B cell (primary cell): Measurements from ENCODE around the gene GRIK5. TPM values are rescaled to one million over a fixed set of nuclear protein-coding genes. Genes with fewer than 3 reads are reported as not detected.

Source experiments
- ATAC-seq: fragments of 200-7000 bp; cut with Tn5 transposase; one replicate; pipeline ENCODE4 v1.10.0; 2021; ENCODE audit warnings: low read depth, mild to moderate bottlenecking, moderate number of reproducible peaks, moderate library complexity
- CTCF ChIA-PET: fragments of 350-600 bp; sonication (Branson Sonifier 250); formaldehyde crosslinking; loops from one replicate; lab custom pipeline; 2021; ENCODE audit warnings: antibody characterized with exemption, inconsistent platforms; lab: Charles Lee
- POLR2A ChIA-PET: fragments of 350-600 bp; sonication (Branson Sonifier 250); formaldehyde crosslinking; loops from one replicate; lab custom pipeline; 2021; ENCODE audit warnings: antibody characterized with exemption; lab: Charles Lee
- DNase-seq: peaks from one replicate; pipeline ENCODE4 v3.0.0; 2013
- H2AFZ ChIP-seq: 2 replicates; pipeline ENCODE4 v1.6.1; 2012; ENCODE audit warnings: mild to moderate bottlenecking, low read depth, low read length; ENCODE audit not compliant: insufficient read depth, poor library complexity, severe bottlenecking
- H3K27ac ChIP-seq, 2 donors: 1 replicate in 1 of 2; 2 replicates in 1 of 2; pipeline ENCODE4 v1.5.1; 2012 to 2013; ENCODE audit warnings: low read length in 2 of 2, mild to moderate bottlenecking in 2 of 2, moderate library complexity in 1 of 2
- H3K27me3 ChIP-seq, 4 experiments: fragments of 200-600 bp in 1 of 4; sonication (generic) in 1 of 4; replicated peaks in 1 of 4; 1 replicate in 2 of 4; 2 replicates in 2 of 4; pipeline versions ENCODE4 v1.6.1 to v1.7.0; 2013 to 2016; ENCODE audit warnings: low read length in 3 of 4, mild to moderate bottlenecking in 2 of 4, mixed read lengths in 1 of 4, moderate library complexity in 1 of 4; ENCODE audit not compliant: insufficient read depth in 4 of 4, control insufficient read depth in 3 of 4; ENCODE audit errors: control extremely low read depth in 1 of 4
- H3K36me3 ChIP-seq, 2 experiments: replicated peaks in 1 of 2; 1 replicate in 1 of 2; 2 replicates in 1 of 2; pipeline versions ENCODE4 v1.6.1 to v1.7.1; 2013; ENCODE audit warnings: low read length in 1 of 2; ENCODE audit not compliant: insufficient read depth in 2 of 2, control insufficient read depth in 1 of 2; ENCODE audit errors: control extremely low read depth in 1 of 2, extremely low read depth in 1 of 2
- H3K4me1 ChIP-seq, 2 donors: fragments of 200-600 bp in 1 of 2; sonication (generic) in 1 of 2; 1 replicate in 1 of 2; 2 replicates in 1 of 2; pipeline versions ENCODE4 v1.5.1 to v1.6.1; 2013 to 2017; ENCODE audit warnings: low read length in 2 of 2; ENCODE audit not compliant: control insufficient read depth in 2 of 2, insufficient read depth in 2 of 2
- H3K4me2 ChIP-seq: replicated peaks from 2 replicates; pipeline ENCODE3; 2012; ENCODE audit warnings: mild to moderate bottlenecking, low read depth, low read length; ENCODE audit not compliant: poor library complexity, severe bottlenecking
- H3K4me3 ChIP-seq, 5 experiments: fragments of 200-600 bp in 1 of 5; sonication (generic) in 1 of 5; 1 replicate in 3 of 5; 2 replicates in 2 of 5; pipeline versions ENCODE4 v1.5.1 to v1.7.0; 2011 to 2016; ENCODE audit warnings: low read length in 4 of 5, mild to moderate bottlenecking in 4 of 5, low read depth in 2 of 5, control low read depth in 1 of 5, moderate library complexity in 1 of 5; ENCODE audit not compliant: insufficient read depth in 1 of 5; ENCODE audit errors: control extremely low read depth in 1 of 5, extremely low read depth in 1 of 5
- H3K79me2 ChIP-seq: fragments of 200-600 bp; sonication (generic); one replicate; pipeline ENCODE4 v1.6.0; 2016; ENCODE audit warnings: low read length; ENCODE audit not compliant: control insufficient read depth, insufficient read depth
- H3K9ac ChIP-seq: fragments of 200-600 bp; sonication (generic); 2 replicates; pipeline ENCODE4 v1.6.1; 2017; ENCODE audit warnings: mild to moderate bottlenecking, low read length, moderate library complexity
- H3K9me3 ChIP-seq, 3 donors: one replicate each; pipeline versions ENCODE4 v1.6.1 to v1.7.1; 2013; ENCODE audit warnings: low read length in 2 of 3; ENCODE audit not compliant: control insufficient read depth in 2 of 3, insufficient read depth in 1 of 3; ENCODE audit errors: control extremely low read depth in 1 of 3
- H4K20me1 ChIP-seq: 2 replicates; pipeline ENCODE4 v1.6.0; 2012; ENCODE audit warnings: mild to moderate bottlenecking, low read length; ENCODE audit not compliant: insufficient read depth, control insufficient read depth, poor library complexity, severe bottlenecking
- H3K27ac Mint-ChIP-seq: one replicate; pipeline ENCODE4 v1.8.0; 2021; ENCODE audit warnings: mixed read lengths
- H3K27me3 Mint-ChIP-seq: one replicate; pipeline ENCODE4 v1.8.0; 2021; ENCODE audit warnings: mixed read lengths
- H3K4me1 Mint-ChIP-seq: one replicate; pipeline ENCODE4 v1.8.0; 2021; ENCODE audit warnings: mixed read lengths
- H3K4me3 Mint-ChIP-seq: one replicate; pipeline ENCODE4 v1.8.0; 2021; ENCODE audit warnings: mixed read lengths
- H3K9me3 Mint-ChIP-seq: one replicate; pipeline ENCODE4 v1.8.0; 2022; ENCODE audit warnings: mixed read lengths; ENCODE audit not compliant: insufficient read depth
- EZH2 ChIP-seq: IDR thresholded peaks from 2 replicates; pipeline ENCODE4 v1.6.1; 2012; ENCODE audit warnings: borderline replicate concordance, low read depth, mild to moderate bottlenecking, moderate library complexity, low read length; ENCODE audit not compliant: insufficient read depth, poor library complexity, severe bottlenecking
- WGBS: methylation state at CpG from one replicate; pipeline ENCODE4 v1.1.5; 2013; ENCODE audit warnings: missing lambda C conversion rate; ENCODE audit not compliant: insufficient coverage; 5-methylcytosine and 5-hydroxymethylcytosine counted together
- intact Hi-C: fragments of 100-400 bp; cut with micrococcal nuclease; formaldehyde crosslinking; loops from one replicate; pipeline ENCODE4 v1.10.0; 2022
- polyA plus RNA-seq: library from polyadenylated mRNA; depleted of rRNA; stranded (reverse); fragments of >200 nt; gene quantifications from 2 replicates; pipeline ENCODE4 v1.2.3, GENCODE V29; 2012
- total RNA-seq, 2 donors: library from RNA; stranded (reverse); fragments of 120-200 nt in 1 of 2; gene quantifications; 1 replicate in 1 of 2; 2 replicates in 1 of 2; pipeline versions ENCODE4 v1.2.3 to v1.2.4, GENCODE V29; 2013 to 2022
- TF ChIP-seq, protein P1 (sequence below): fragments of 200-600 bp; IDR thresholded peaks from one replicate; pipeline ENCODE4 v1.8.0; 2022; ENCODE audit warnings: antibody characterized with exemption, mild to moderate bottlenecking

GRIK5 gene
- total and polyA plus RNA-seq, 2 donors (not counting 1 experiment from before 2014, with no cell fraction given), result 0.09 to 0.27 TPM

DNA sequence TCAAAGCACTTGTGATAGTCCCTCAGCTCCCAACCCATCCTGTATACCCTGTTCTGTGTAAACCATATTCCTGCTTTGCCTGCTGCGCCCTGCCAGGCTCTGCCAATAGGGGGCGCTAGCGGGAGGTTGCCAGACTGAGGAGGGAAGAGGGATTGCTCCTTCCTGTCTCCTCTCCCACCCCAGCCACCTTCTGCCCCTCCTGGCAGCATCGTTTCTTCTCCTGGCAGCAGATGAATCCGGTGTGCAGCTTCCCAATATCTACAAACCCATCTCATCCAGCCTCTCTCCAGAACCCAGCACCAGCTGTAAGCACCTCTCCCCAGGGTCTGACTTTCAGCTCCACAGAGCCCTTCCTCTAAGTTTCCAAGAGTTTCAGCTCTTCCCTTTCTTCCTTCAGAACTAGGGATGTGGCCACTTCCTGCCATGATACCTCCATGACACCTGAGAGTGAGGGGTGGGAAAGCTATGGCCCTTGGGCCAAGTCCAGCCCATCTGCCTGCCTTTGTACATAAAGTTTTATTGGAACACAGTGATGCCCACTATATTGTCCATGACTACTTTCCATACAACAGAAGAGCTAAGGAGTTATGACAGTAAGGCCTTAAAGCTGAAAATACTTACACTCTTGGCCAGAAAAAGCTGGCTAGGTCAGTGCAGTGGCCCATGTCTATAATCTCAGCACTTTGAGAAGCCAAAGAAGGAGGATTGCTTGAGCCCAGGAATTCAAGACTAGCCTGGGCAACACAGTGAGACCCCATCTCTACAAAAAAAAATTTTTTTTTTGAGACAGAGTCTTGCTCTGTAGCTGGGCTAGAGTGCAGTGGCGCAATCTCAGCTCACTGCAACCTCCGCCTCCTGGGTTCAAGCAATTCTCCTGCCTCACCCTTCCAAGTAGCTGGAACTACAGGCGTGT, 41.4 kb downstream of the GRIK5 start:
- Histone ChIP-seq H3K9me3 (no peaks in the 10 kb centered on the region), H3K27ac (no peak overlapping the region), H3K4me1 (no peaks in the 10 kb centered on the region), H3K79me2 (no peaks in the 10 kb centered on the region), H3K4me3 (no peak overlapping the region), H4K20me1 (no peaks in the 10 kb centered on the region), H3K27me3 (peaks cover 0 to 11% (median 0%) of the 10 kb centered on the region in 4 experiments), H3K9ac (no peak overlapping the region), H3K4me2 (no peak overlapping the region), H2AFZ (no peak overlapping the region), H3K36me3 (no peaks in the 10 kb centered on the region)
- Mint-ChIP-seq H3K27me3 (peaks cover 30% of the 10 kb centered on the region), H3K9me3 (no peaks in the 10 kb centered on the region), H3K27ac (no peak overlapping the region), H3K4me1 (no peaks in the 10 kb centered on the region), H3K4me3 (no peak overlapping the region)
- ATAC-seq (no peak), DNase-seq (no peak)
- 100% methylated on average over 4 of the region's 8 CpGs for WGBS
- no peak for TF ChIP-seq EZH2
- TF ChIP-seq, protein P1, sequence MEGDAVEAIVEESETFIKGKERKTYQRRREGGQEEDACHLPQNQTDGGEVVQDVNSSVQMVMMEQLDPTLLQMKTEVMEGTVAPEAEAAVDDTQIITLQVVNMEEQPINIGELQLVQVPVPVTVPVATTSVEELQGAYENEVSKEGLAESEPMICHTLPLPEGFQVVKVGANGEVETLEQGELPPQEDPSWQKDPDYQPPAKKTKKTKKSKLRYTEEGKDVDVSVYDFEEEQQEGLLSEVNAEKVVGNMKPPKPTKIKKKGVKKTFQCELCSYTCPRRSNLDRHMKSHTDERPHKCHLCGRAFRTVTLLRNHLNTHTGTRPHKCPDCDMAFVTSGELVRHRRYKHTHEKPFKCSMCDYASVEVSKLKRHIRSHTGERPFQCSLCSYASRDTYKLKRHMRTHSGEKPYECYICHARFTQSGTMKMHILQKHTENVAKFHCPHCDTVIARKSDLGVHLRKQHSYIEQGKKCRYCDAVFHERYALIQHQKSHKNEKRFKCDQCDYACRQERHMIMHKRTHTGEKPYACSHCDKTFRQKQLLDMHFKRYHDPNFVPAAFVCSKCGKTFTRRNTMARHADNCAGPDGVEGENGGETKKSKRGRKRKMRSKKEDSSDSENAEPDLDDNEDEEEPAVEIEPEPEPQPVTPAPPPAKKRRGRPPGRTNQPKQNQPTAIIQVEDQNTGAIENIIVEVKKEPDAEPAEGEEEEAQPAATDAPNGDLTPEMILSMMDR, result peak; percentile 21
- CTCF ChIA-PET, result interaction anchor here (0.6 to 2.2 kb wide), 7 partner anchors 10 to 825 kb away, joined by 3 to 6 read pairs (median 3); no protein-coding TSS in a partner anchor
- intact Hi-C loops, result no loop called here
- POLR2A ChIA-PET, result no interaction called here

DNA sequence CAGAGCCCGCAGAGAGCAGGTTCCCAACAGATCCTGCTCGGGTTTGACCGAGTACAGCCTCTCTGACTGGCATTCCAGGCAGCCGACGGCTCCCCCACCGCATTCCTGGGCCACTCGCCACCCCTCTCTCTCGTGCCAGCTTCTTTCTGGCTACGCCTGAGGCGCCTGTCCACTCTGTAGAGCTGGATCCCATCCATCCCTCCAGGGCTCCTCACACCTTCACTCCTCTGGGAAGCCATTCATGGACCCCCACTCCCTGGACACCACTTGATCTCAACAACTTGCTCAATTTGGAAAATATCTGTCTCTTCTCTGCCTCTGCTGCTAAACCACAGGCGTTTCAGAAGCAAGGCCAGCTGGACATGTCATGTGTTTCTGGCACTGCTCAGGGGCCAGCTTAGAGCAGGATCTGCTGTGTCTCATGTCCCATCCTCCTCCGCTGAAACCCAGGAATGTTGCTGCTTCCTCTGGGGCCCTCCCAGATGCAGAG, 45.3 kb downstream of the GRIK5 start:
- 91% methylated on average over 12 of the region's 12 CpGs for WGBS
- Histone ChIP-seq H3K79me2 (no peaks in the 10 kb centered on the region), H3K36me3 (no peaks in the 10 kb centered on the region), H3K4me1 (no peaks in the 10 kb centered on the region), H3K4me3 (no peak overlapping the region), H3K9ac (no peak overlapping the region), H4K20me1 (no peaks in the 10 kb centered on the region), H3K9me3 (no peaks in the 10 kb centered on the region), H3K4me2 (no peak overlapping the region), H3K27ac (no peak overlapping the region), H3K27me3 (peaks cover 0 to 7% (median 0%) of the 10 kb centered on the region in 4 experiments), H2AFZ (no peak overlapping the region)
- Mint-ChIP-seq H3K9me3 (no peaks in the 10 kb centered on the region), H3K27ac (no peak overlapping the region), H3K27me3 (peaks cover 21% of the 10 kb centered on the region), H3K4me3 (no peak overlapping the region), H3K4me1 (no peaks in the 10 kb centered on the region)
- intact Hi-C loops, result no loop called here
- no peak for ATAC-seq
- CTCF ChIA-PET, result no interaction called here
- DNase-seq, result no peak
- POLR2A ChIA-PET, result no interaction called here
- TF ChIP-seq EZH2, result no peak
- TF ChIP-seq, protein P1, result no peak
